NB4 (cell line): ENCODE measurements around the gene EIF4EBP2.

Source experiments
- MAX ChIP-seq: IDR thresholded peaks from 2 replicates; pipeline ENCODE4 v1.6.1; 2011; ENCODE audit warnings: low read depth, low read length
- POLR2A ChIP-seq: IDR thresholded peaks from 2 replicates; pipeline ENCODE4 v1.6.1; 2011; ENCODE audit warnings: mild to moderate bottlenecking; ENCODE audit not compliant: insufficient read length; ENCODE audit errors: extremely low read depth
- TF ChIP-seq, protein P1 (sequence below): IDR thresholded peaks from one replicate; pipeline ENCODE4 v1.5.1; 2012; ENCODE audit warnings: low read depth, low read length

GRCh38 chr10:70379581-70380176 is 24.3 kb upstream of the EIF4EBP2 start:
- TF ChIP-seq, protein P1, sequence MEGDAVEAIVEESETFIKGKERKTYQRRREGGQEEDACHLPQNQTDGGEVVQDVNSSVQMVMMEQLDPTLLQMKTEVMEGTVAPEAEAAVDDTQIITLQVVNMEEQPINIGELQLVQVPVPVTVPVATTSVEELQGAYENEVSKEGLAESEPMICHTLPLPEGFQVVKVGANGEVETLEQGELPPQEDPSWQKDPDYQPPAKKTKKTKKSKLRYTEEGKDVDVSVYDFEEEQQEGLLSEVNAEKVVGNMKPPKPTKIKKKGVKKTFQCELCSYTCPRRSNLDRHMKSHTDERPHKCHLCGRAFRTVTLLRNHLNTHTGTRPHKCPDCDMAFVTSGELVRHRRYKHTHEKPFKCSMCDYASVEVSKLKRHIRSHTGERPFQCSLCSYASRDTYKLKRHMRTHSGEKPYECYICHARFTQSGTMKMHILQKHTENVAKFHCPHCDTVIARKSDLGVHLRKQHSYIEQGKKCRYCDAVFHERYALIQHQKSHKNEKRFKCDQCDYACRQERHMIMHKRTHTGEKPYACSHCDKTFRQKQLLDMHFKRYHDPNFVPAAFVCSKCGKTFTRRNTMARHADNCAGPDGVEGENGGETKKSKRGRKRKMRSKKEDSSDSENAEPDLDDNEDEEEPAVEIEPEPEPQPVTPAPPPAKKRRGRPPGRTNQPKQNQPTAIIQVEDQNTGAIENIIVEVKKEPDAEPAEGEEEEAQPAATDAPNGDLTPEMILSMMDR: peak; percentile 93
- TF ChIP-seq MAX (no peak), POLR2A (no peak)
